Measurements from ENCODE around the gene GDF15. TPM values are rescaled to one million over a fixed set of nuclear protein-coding genes. Genes with fewer than 3 reads are reported as not detected.
"Not testable (repeated sequence)": the region's sequence is repeated elsewhere in the genome, so short reads cannot be mapped to it uniquely, and the experiment has no call there.

Gene GDF15
- total and polyA plus RNA-seq, 2 donors (not counting 1 experiment from before 2014, with no cell fraction given) = 0.19 TPM; not detected in 1

GRCh38 chr19:18402455-18403248 lies 16.7 kb downstream of the GDF15 start:
- Mint-ChIP-seq H3K27ac (peak overlapping the region; percentile 89), H3K4me1 (peaks cover 34% of the 10 kb centered on the region), H3K4me3 (peak overlapping the region; percentile 60)
- intact Hi-C loops (cut with micrococcal nuclease); DNase-seq; H3K27me3 ChIP-seq (replicated peaks in 1 of 4; ENCODE audit: control extremely low read depth in 1 of 4, control insufficient read depth in 3 of 4, insufficient read depth in 4 of 4, low read length in 3 of 4); H3K9me3 ChIP-seq (ENCODE audit: control extremely low read depth in 1 of 3, control insufficient read depth in 2 of 3, insufficient read depth in 1 of 3, low read length in 2 of 3); H3K27me3 Mint-ChIP-seq; H3K79me2 ChIP-seq (ENCODE audit: control insufficient read depth, insufficient read depth, low read length); H3K4me3 ChIP-seq (ENCODE audit: control extremely low read depth in 1 of 5, extremely low read depth in 1 of 5, insufficient read depth in 1 of 5, low read depth in 2 of 5, low read length in 4 of 5); H4K20me1 ChIP-seq (ENCODE audit: control insufficient read depth, insufficient read depth, low read length, poor library complexity, severe bottlenecking); H2AFZ ChIP-seq (ENCODE audit: insufficient read depth, low read depth, low read length, poor library complexity, severe bottlenecking); H3K9ac ChIP-seq (ENCODE audit: low read length); ATAC-seq (ENCODE audit: low read depth); H3K36me3 ChIP-seq (replicated peaks in 1 of 2; ENCODE audit: control extremely low read depth in 1 of 2, control insufficient read depth in 1 of 2, extremely low read depth in 1 of 2, insufficient read depth in 2 of 2, low read length in 1 of 2); H3K9me3 Mint-ChIP-seq (ENCODE audit: insufficient read depth): not testable (repeated sequence)
- ChIA-PET POLR2A (interaction anchor here (0.9 to 2.0 kb wide), 4 partner anchors 12 to 121 kb away, joined by 3 to 9 read pairs (median 5); partner anchors contain the start of genes JUND and SSBP4), CTCF (interaction anchor here (1.2 to 12.4 kb wide), 7 partner anchors 8 to 195 kb away, joined by 3 to 112 read pairs (median 6); partner anchors contain the start of gene SSBP4)
- peak overlapping the region; percentile 60 to 65 for H3K27ac ChIP-seq (ENCODE audit: low read length in 2 of 2)
- H3K4me2 ChIP-seq (replicated peaks; ENCODE audit: low read depth, low read length, poor library complexity, severe bottlenecking) = peak overlapping the region; percentile 61
- WGBS (ENCODE audit: insufficient coverage) = 38% methylated on average over 15 of the region's 18 CpGs
- H3K4me1 ChIP-seq (ENCODE audit: control insufficient read depth in 2 of 2, insufficient read depth in 2 of 2, low read length in 2 of 2) = peaks cover 20 to 32% of the 10 kb centered on the region in 2 donors

- H2AFZ ChIP-seq (ENCODE audit: insufficient read depth, low read depth, low read length, poor library complexity, severe bottlenecking); H3K79me2 ChIP-seq (ENCODE audit: control insufficient read depth, insufficient read depth, low read length); H3K9me3 Mint-ChIP-seq (ENCODE audit: insufficient read depth); H3K27ac Mint-ChIP-seq; H3K4me3 ChIP-seq (ENCODE audit: control extremely low read depth in 1 of 5, extremely low read depth in 1 of 5, insufficient read depth in 1 of 5, low read depth in 2 of 5, low read length in 4 of 5); H3K36me3 ChIP-seq (replicated peaks in 1 of 2; ENCODE audit: control extremely low read depth in 1 of 2, control insufficient read depth in 1 of 2, extremely low read depth in 1 of 2, insufficient read depth in 2 of 2, low read length in 1 of 2); intact Hi-C loops (cut with micrococcal nuclease); H3K27ac ChIP-seq (ENCODE audit: low read length in 2 of 2); H3K4me2 ChIP-seq (replicated peaks; ENCODE audit: low read depth, low read length, poor library complexity, severe bottlenecking); H3K9me3 ChIP-seq (ENCODE audit: control extremely low read depth in 1 of 3, control insufficient read depth in 2 of 3, insufficient read depth in 1 of 3, low read length in 2 of 3); H3K27me3 Mint-ChIP-seq; ATAC-seq (ENCODE audit: low read depth); H4K20me1 ChIP-seq (ENCODE audit: control insufficient read depth, insufficient read depth, low read length, poor library complexity, severe bottlenecking); H3K9ac ChIP-seq (ENCODE audit: low read length); DNase-seq; H3K27me3 ChIP-seq (replicated peaks in 1 of 4; ENCODE audit: control extremely low read depth in 1 of 4, control insufficient read depth in 3 of 4, insufficient read depth in 4 of 4, low read length in 3 of 4); H3K4me3 Mint-ChIP-seq: not testable (repeated sequence)
- CTCF ChIA-PET = interaction anchor here (0.7 to 12.4 kb wide), 2 partner anchors 16 to 382 kb away, joined by 3 to 112 read pairs; no protein-coding TSS in a partner anchor
- H3K4me1 Mint-ChIP-seq = peaks cover 43% of the 10 kb centered on the region
- POLR2A ChIA-PET = interaction anchor here (0.7 kb wide), 1 partner anchor 213 kb away, joined by 7 read pairs; no protein-coding TSS in a partner anchor
- H3K4me1 ChIP-seq (ENCODE audit: control insufficient read depth in 2 of 2, insufficient read depth in 2 of 2, low read length in 2 of 2) = peaks cover 30 to 37% of the 10 kb centered on the region in 2 donors
- 98% methylated on average over 7 of the region's 11 CpGs for whole genome bisulfite sequencing (ENCODE audit: insufficient coverage)
These were observed 19.8 kb downstream of the GDF15 start for GRCh38 chr19:18405754-18406153.
